OCI-LY1 (cell line): ENCODE data around the gene COLEC12.

Experiments
- H2AFZ ChIP-seq: fragments of 200-600 bp; sonication (generic), shearing (Covaris generic); 2 replicates; pipeline ENCODE4 v1.6.0; 2014; ENCODE audit warnings: antibody characterized with exemption, mild to moderate bottlenecking, low read length
- H3F3A ChIP-seq: fragments of 200-600 bp; sonication (generic), shearing (Covaris generic); 2 replicates; pipeline ENCODE4 v1.6.0; 2014; ENCODE audit warnings: mild to moderate bottlenecking, antibody characterized with exemption, low read length, moderate library complexity; ENCODE audit not compliant: insufficient read depth
- H3K27ac ChIP-seq: fragments of 200-600 bp; sonication (generic); 2 replicates; pipeline ENCODE4 v1.5.1; 2014; ENCODE audit warnings: low read length, mixed run types, mild to moderate bottlenecking, low read depth; ENCODE audit not compliant: poor library complexity, severe bottlenecking
- H3K27me3 ChIP-seq: fragments of 200-600 bp; sonication (generic); 2 replicates; pipeline ENCODE4 v1.6.0; 2014; ENCODE audit warnings: antibody characterized with exemption, mild to moderate bottlenecking, low read length, moderate library complexity; ENCODE audit not compliant: insufficient read depth
- H3K36me3 ChIP-seq: fragments of 200-600 bp; sonication (generic); 2 replicates; pipeline ENCODE4 v1.6.1; 2014; ENCODE audit warnings: mild to moderate bottlenecking, antibody characterized with exemption, low read length, moderate library complexity, mixed read lengths; ENCODE audit not compliant: insufficient read depth
- H3K4me1 ChIP-seq: fragments of 200-600 bp; sonication (generic); 2 replicates; pipeline ENCODE4 v1.5.1; 2014; ENCODE audit warnings: mild to moderate bottlenecking, low read length, moderate library complexity; ENCODE audit not compliant: insufficient read depth, severe bottlenecking
- H3K4me2 ChIP-seq: fragments of 200-600 bp; sonication (generic), shearing (Covaris generic); 2 replicates; pipeline ENCODE4 v1.6.1; 2014; ENCODE audit warnings: low read length
- H3K4me3 ChIP-seq: fragments of 200-600 bp; sonication (generic); 2 replicates; pipeline ENCODE4 v1.5.1; 2014; ENCODE audit warnings: low read length, low read depth, mild to moderate bottlenecking, mixed read lengths; ENCODE audit not compliant: poor library complexity, severe bottlenecking
- H3K79me2 ChIP-seq: fragments of 200-600 bp; shearing (Covaris generic); 2 replicates; pipeline ENCODE4 v1.6.1; 2016; ENCODE audit warnings: mixed run types, low read length, mixed read lengths; ENCODE audit not compliant: insufficient read depth
- H3K9ac ChIP-seq: fragments of 200-600 bp; sonication (generic), shearing (Covaris generic); 2 replicates; pipeline ENCODE4 v1.6.1; 2014; ENCODE audit warnings: mild to moderate bottlenecking, low read length, mixed read lengths
- H3K9me2 ChIP-seq: fragments of 200-600 bp; sonication (generic), shearing (Covaris generic); 2 replicates; pipeline ENCODE4 v1.6.1; 2014; ENCODE audit warnings: low read depth, mild to moderate bottlenecking, low read length, mixed read lengths
- H3K9me3 ChIP-seq: fragments of 200-600 bp; shearing (Covaris generic); 2 replicates; pipeline ENCODE4 v1.6.1; 2014; ENCODE audit warnings: low read length, mixed read lengths
- H4K20me1 ChIP-seq: fragments of 200-600 bp; sonication (generic), shearing (Covaris generic); 2 replicates; pipeline ENCODE4 v1.6.0; 2016; ENCODE audit warnings: mild to moderate bottlenecking, low read length; ENCODE audit not compliant: insufficient read depth
- EZH2 ChIP-seq: fragments of 200-600 bp; sonication (generic), shearing (Covaris generic); IDR thresholded peaks from 2 replicates; pipeline ENCODE4 v1.8.0; 2017; ENCODE audit warnings: borderline replicate concordance, mixed run types, mild to moderate bottlenecking, antibody characterized with exemption, low read length, moderate library complexity, mixed read lengths
- TF ChIP-seq, protein P1 (sequence below): fragments of 200-600 bp; sonication (generic), shearing (Covaris generic); IDR thresholded peaks from 2 replicates; pipeline ENCODE4 v1.5.1; 2017; ENCODE audit warnings: mild to moderate bottlenecking, antibody characterized with exemption, low read length, moderate library complexity, mixed read lengths

COLEC12 gene

DNA sequence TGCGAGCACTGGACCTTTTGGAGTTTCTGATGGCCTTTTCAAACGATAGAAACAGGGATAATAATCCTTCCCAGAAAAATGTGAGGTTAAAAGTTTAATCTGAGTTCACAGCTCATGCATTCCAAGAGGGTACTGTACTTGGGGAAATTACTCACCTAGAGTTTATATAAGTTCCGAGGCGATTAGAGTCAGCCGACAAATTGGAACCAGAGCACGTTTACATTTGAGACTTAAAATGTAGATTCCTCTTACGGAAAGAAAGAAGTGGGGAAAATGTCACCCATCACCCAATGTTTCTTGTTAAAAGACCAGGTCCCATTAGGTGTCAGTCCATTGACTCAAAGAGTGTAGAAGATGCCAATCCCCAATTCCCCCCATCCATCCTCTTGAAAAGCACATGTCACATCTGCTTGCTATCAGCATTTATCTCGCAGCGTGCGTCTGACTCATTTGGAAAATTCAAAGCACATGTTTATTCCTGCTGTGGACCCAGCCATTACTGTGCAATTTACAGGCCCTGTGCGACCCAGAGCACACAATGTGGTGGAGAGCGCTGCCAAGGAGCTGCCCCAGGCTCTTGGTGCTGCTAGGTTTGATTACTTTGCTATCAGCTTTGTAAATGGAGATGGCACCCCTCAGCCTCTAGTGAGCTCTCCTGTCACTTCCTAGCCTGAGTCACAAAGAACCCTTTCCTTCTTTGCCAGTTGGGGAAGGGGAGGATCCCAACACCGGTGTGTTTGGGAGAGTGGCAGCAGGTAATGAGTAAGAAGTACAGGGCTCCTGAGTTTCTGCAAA lies 104.8 kb downstream of the COLEC12 start:
- no peaks in the 10 kb centered on the region for H3K79me2 ChIP-seq
- H2AFZ ChIP-seq, result no peak overlapping the region
- no peak overlapping the region for H3K4me2 ChIP-seq
- no peaks in the 10 kb centered on the region for H3K9me3 ChIP-seq
- H3K27ac ChIP-seq, result no peak overlapping the region
- H3K27me3 ChIP-seq, result no peaks in the 10 kb centered on the region
- no peak overlapping the region for H3K9ac ChIP-seq
- no peaks in the 10 kb centered on the region for H3F3A ChIP-seq
- H4K20me1 ChIP-seq, result no peaks in the 10 kb centered on the region
- H3K4me1 ChIP-seq, result no peaks in the 10 kb centered on the region
- no peak for TF ChIP-seq EZH2
- TF ChIP-seq, protein P1, sequence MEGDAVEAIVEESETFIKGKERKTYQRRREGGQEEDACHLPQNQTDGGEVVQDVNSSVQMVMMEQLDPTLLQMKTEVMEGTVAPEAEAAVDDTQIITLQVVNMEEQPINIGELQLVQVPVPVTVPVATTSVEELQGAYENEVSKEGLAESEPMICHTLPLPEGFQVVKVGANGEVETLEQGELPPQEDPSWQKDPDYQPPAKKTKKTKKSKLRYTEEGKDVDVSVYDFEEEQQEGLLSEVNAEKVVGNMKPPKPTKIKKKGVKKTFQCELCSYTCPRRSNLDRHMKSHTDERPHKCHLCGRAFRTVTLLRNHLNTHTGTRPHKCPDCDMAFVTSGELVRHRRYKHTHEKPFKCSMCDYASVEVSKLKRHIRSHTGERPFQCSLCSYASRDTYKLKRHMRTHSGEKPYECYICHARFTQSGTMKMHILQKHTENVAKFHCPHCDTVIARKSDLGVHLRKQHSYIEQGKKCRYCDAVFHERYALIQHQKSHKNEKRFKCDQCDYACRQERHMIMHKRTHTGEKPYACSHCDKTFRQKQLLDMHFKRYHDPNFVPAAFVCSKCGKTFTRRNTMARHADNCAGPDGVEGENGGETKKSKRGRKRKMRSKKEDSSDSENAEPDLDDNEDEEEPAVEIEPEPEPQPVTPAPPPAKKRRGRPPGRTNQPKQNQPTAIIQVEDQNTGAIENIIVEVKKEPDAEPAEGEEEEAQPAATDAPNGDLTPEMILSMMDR, result no peak
- H3K4me3 ChIP-seq, result no peak overlapping the region
- no peaks in the 10 kb centered on the region for H3K36me3 ChIP-seq
- no peaks in the 10 kb centered on the region for H3K9me2 ChIP-seq

- Histone ChIP-seq H3K9ac (no peak overlapping the region), H3K27me3 (no peaks in the 10 kb centered on the region), H3K4me1 (no peaks in the 10 kb centered on the region), H4K20me1 (no peaks in the 10 kb centered on the region), H2AFZ (no peak overlapping the region), H3K79me2 (no peaks in the 10 kb centered on the region), H3K4me2 (no peak overlapping the region), H3K9me3 (no peaks in the 10 kb centered on the region), H3K4me3 (no peak overlapping the region), H3K9me2 (no peaks in the 10 kb centered on the region), H3K27ac (no peak overlapping the region), H3K36me3 (no peaks in the 10 kb centered on the region), H3F3A (no peaks in the 10 kb centered on the region)
- TF ChIP-seq, protein P1, result no peak
- no peak for TF ChIP-seq EZH2
These were observed 105.5 kb downstream of the COLEC12 start for GRCh38 chr18:394987-395362.

GRCh38 chr18:394262-394986 lies 106.1 kb downstream of the COLEC12 start:
- H3K4me2 ChIP-seq, result no peak overlapping the region
- no peaks in the 10 kb centered on the region for H3K9me3 ChIP-seq
- H3K4me3 ChIP-seq, result no peak overlapping the region
- no peaks in the 10 kb centered on the region for H3K9me2 ChIP-seq
- no peaks in the 10 kb centered on the region for H3K27me3 ChIP-seq
- TF ChIP-seq EZH2, result no peak
- TF ChIP-seq, protein P1, result no peak
- no peak overlapping the region for H3K27ac ChIP-seq
- no peak overlapping the region for H2AFZ ChIP-seq
- H3F3A ChIP-seq, result no peaks in the 10 kb centered on the region
- no peaks in the 10 kb centered on the region for H4K20me1 ChIP-seq
- no peak overlapping the region for H3K9ac ChIP-seq
- H3K36me3 ChIP-seq, result no peaks in the 10 kb centered on the region
- H3K79me2 ChIP-seq, result no peaks in the 10 kb centered on the region
- H3K4me1 ChIP-seq, result no peaks in the 10 kb centered on the region
